Measurements from ENCODE around the gene PGAP6.
A peak's percentile ranks its signal among the peaks of the same experiment; 100 is the strongest.
"Not testable (repeated sequence)": the region's sequence is repeated elsewhere in the genome, so short reads cannot be mapped to it uniquely, and the experiment has no call there.

Gene PGAP6

GRCh38 chr16:400061-400591, 18.3 kb upstream of the PGAP6 start:
- DNase-seq, result no peak

GRCh38 chr16:399340-400019, 17.7 kb upstream of the PGAP6 start:
- no peak for DNase-seq

- no peak for DNase-seq
Measured at GRCh38 chr16:398561-399339, 17.0 kb upstream of the PGAP6 start.

GRCh38 chr16:397736-398332, 16.1 kb upstream of the PGAP6 start:
- DNase-seq, result no peak

- DNase-seq, result no peak
Measured at GRCh38 chr16:397135-397661, 15.4 kb upstream of the PGAP6 start, which contains the start of gene NME4. Gene NME4 (plus strand): TSS chr16:397199. CDS start chr16:397223, 24 bp downstream.

- peak; percentile 64 for DNase-seq
Measured at GRCh38 chr16:396605-397004, 14.8 kb upstream of the PGAP6 start.

- peak; percentile 29 for DNase-seq
Measured at GRCh38 chr16:396199-396598, 14.4 kb upstream of the PGAP6 start.

GRCh38 chr16:392450-393030, 10.8 kb upstream of the PGAP6 start:
- DNase-seq, result no peak

- DNase-seq, result peak; percentile 20
Measured at GRCh38 chr16:391885-392335, 10.1 kb upstream of the PGAP6 start.

GRCh38 chr16:389352-389751, 7.6 kb upstream of the PGAP6 start:
- DNase-seq, result no peak

- DNase-seq, result not testable (repeated sequence)
Measured at GRCh38 chr16:387761-388666, 6.2 kb upstream of the PGAP6 start.

- no peak for DNase-seq
Measured at GRCh38 chr16:386641-387156, 4.9 kb upstream of the PGAP6 start.

GRCh38 chr16:383326-384051, 1.7 kb upstream of the PGAP6 start:
- no peak for DNase-seq

- DNase-seq, result no peak
Measured at GRCh38 chr16:381012-381788, 578 bp downstream of the PGAP6 start.

GRCh38 chr16:380762-381011, 1.1 kb downstream of the PGAP6 start:
- no peak for DNase-seq

GRCh38 chr16:379961-380761, 1.6 kb downstream of the PGAP6 start:
- DNase-seq, result no peak

- DNase-seq, result peak; percentile 96
Measured at GRCh38 chr16:379183-379960, 2.4 kb downstream of the PGAP6 start.

GRCh38 chr16:378821-379182, 3.0 kb downstream of the PGAP6 start:
- DNase-seq, result no peak
